SK-N-MC (cell line): ENCODE results near the gene C9orf50.

Experiments used
- EZH2 ChIP-seq: fragments of 200-600 bp; sonication (generic); IDR thresholded peaks from one replicate; pipeline ENCODE4 v1.6.1; 2017; ENCODE audit warnings: antibody characterized with exemption
- FOXP2 ChIP-seq: optimal IDR thresholded peaks from 2 replicates; pipeline ENCODE3; 2011; ENCODE audit warnings: mild to moderate bottlenecking, moderate library complexity; ENCODE audit not compliant: insufficient read depth; ENCODE audit errors: extremely low read length, control extremely low read depth
- POLR2AphosphoS5 ChIP-seq: IDR thresholded peaks from 2 replicates; pipeline ENCODE4 v1.6.1; 2012; ENCODE audit warnings: mild to moderate bottlenecking, low read depth, low read length, borderline replicate concordance

DNA sequence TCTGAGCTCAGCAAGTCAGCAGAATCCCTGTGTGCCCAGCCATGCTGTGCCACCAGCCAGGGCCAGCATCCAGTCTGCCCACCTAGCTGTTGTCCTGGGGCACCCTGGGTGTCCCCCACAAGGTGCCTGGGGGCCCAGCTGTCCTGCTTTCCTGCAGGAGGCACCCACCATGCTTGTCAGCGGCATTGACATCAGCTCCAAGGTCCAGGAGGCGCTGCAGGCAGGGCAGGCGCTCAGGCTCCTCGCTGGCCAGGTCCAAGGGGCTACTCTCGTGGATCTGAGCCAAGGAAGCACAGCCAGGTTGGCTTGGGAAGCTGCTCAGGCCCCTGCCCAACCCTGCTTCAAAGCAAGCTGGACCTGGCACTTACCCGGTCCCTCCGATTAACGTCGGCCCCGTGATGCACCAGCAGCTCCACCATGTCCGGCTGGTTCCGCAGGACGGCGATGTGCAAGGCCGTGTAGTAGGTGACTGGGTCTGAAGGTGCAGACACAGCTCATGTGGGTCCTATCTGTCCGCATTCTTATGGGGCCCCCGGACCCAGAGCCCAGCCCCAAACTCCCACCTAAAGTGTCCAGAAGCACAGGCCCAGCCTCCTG, 18.2 kb upstream of the C9orf50 start:
- TF ChIP-seq POLR2AphosphoS5 (no peak), EZH2 (no peak), FOXP2 (no peak)
